Nucleus accumbens (tissue), 56 donors: ENCODE measurements around the gene IL1B.

ENCODE experiments used
- DNase-seq, 56 donors: peaks; one replicate each; lab custom pipeline; 2025; lab: John Stamatoyannopoulos, UW

IL1B gene

GRCh38 chr2:112787294-112787693 is 49.3 kb downstream of the IL1B start:
- DNase-seq = no peak

- DNase-seq = peak in 2 of 56 donors; percentile 9 to 10
Observed at GRCh38 chr2:112784199-112785189, 52.1 kb downstream of the IL1B start, which contains the start of gene IL1A. TSS of gene IL1A (minus strand) at chr2:112784493. CDS start at chr2:112783770, 723 bp downstream.

- DNase-seq = no peak
Observed at GRCh38 chr2:112783187-112783714, 53.3 kb downstream of the IL1B start.

- no peak for DNase-seq
Observed at GRCh38 chr2:112782234-112782799, 54.3 kb downstream of the IL1B start.
